Lower leg skin (tissue), 4 donors: ENCODE data around the gene CITED4. TPM values are rescaled to one million over a fixed set of nuclear protein-coding genes. Genes with fewer than 3 reads are reported as not detected.

Source experiments
- DNase-seq, 2 donors: peaks; one replicate each; pipeline ENCODE4 v3.0.0-alpha.2; 2019; ENCODE audit warnings: low spot score in 2 of 2
- H3K4me3 ChIP-seq: fragments of 200-600 bp; sonication (generic); 2 replicates; pipeline ENCODE4 v1.5.1; 2017; ENCODE audit warnings: mild to moderate bottlenecking, low read depth; ENCODE audit not compliant: poor library complexity, severe bottlenecking
- CTCF ChIP-seq, 3 donors: fragments of 450-650 bp; IDR thresholded peaks; one replicate each; pipeline ENCODE4 v1.5.1; 2016; ENCODE audit warnings: antibody characterized with exemption in 3 of 3, mild to moderate bottlenecking in 3 of 3, moderate library complexity in 2 of 3
- POLR2A ChIP-seq, 2 donors: fragments of 450-650 bp; IDR thresholded peaks; one replicate each; pipeline ENCODE4 v1.6.1; 2016 to 2017; ENCODE audit warnings: antibody characterized with exemption in 2 of 2, mild to moderate bottlenecking in 1 of 2, moderate library complexity in 1 of 2
- WGBS, 2 donors: methylation state at CpG; one replicate each; pipeline ENCODE4 v1.1.5; 2018; 5-methylcytosine and 5-hydroxymethylcytosine counted together
- intact Hi-C: fragments of 100-400 bp; cut with DNase I; formaldehyde crosslinking; loops from one replicate; pipeline ENCODE4 v1.15.0; 2023; ENCODE audit warnings: low total_unique reads
- total RNA-seq, 4 donors: library from RNA; depleted of rRNA; stranded (reverse); fragments of >200 nt; gene quantifications; one replicate each; pipeline ENCODE4 v1.1.0, GENCODE V29; 2016

Gene CITED4
- total RNA-seq, 4 donors from 2014 or later, result 135 to 172 (median 150) TPM

GRCh38 chr1:40884055-40884795 is 22.1 kb upstream of the CITED4 start:
- 40 to 42% methylated on average over 45 to 71 of the region's 73 CpGs for WGBS, 2 donors
- no peak overlapping the region for H3K4me3 ChIP-seq
- TF ChIP-seq POLR2A (IDR thresholded peaks at IDR 0.05) (no peak), CTCF (IDR thresholded peaks at IDR 0.05) (no peak)
- no peak for DNase-seq
- intact Hi-C loops, result no loop called here

GRCh38 chr1:40880813-40881549 is 18.8 kb upstream of the CITED4 start:
- intact Hi-C loops, result no loop called here
- WGBS, 2 donors, result 56 to 82% methylated on average over 5 to 6 of the region's 6 CpGs
- H3K4me3 ChIP-seq, result no peak overlapping the region
- TF ChIP-seq POLR2A (IDR thresholded peaks at IDR 0.05) (no peak), CTCF (IDR thresholded peaks at IDR 0.05) (no peak)
- DNase-seq, result no peak

- no peak overlapping the region for H3K4me3 ChIP-seq
- WGBS, 2 donors, result 86 to 88% methylated on average over 11 of the region's 11 CpGs
- TF ChIP-seq CTCF (IDR thresholded peaks at IDR 0.05), result no peak
- TF ChIP-seq POLR2A (IDR thresholded peaks at IDR 0.05), result no peak
- intact Hi-C loops, result no loop called here
- no peak for DNase-seq
Observed at GRCh38 chr1:40879482-40880175, 17.5 kb upstream of the CITED4 start.

GRCh38 chr1:40878906-40879305 is 16.7 kb upstream of the CITED4 start:
- intact Hi-C loops, result no loop called here
- H3K4me3 ChIP-seq, result no peak overlapping the region
- WGBS, 2 donors, result 96 to 100% methylated on average over 2 of the region's 2 CpGs
- TF ChIP-seq POLR2A (IDR thresholded peaks at IDR 0.05) (no peak), CTCF (IDR thresholded peaks at IDR 0.05) (no peak)
- no peak for DNase-seq

- intact Hi-C loops, result no loop called here
- WGBS, 2 donors, result 5 to 14% methylated on average over 4 of the region's 4 CpGs
- no peak overlapping the region for H3K4me3 ChIP-seq
- TF ChIP-seq POLR2A (IDR thresholded peaks at IDR 0.05) (no peak), CTCF (IDR thresholded peaks at IDR 0.05) (no peak)
- DNase-seq, result peak; percentile 62 to 93
Observed at GRCh38 chr1:40877698-40878097, 15.5 kb upstream of the CITED4 start.
